Thyroid gland (tissue), 4 donors: ENCODE results near the gene CBLN1.

Experiments used
- CTCF ChIP-seq, 6 experiments: fragments of 200-600 bp in 3 of 6; fragments of 450-650 bp in 3 of 6; sonication (generic) in 3 of 6; IDR thresholded peaks; one replicate each; pipeline ENCODE4 v1.5.1; 2016 to 2019; ENCODE audit warnings: antibody characterized with exemption in 6 of 6, mild to moderate bottlenecking in 2 of 6, inconsistent platforms in 1 of 6, moderate library complexity in 1 of 6
- POLR2A ChIP-seq, 2 donors: fragments of 450-650 bp; IDR thresholded peaks; one replicate each; pipeline ENCODE4 v1.6.1; 2017; ENCODE audit warnings: antibody characterized with exemption in 2 of 2, mild to moderate bottlenecking in 2 of 2, moderate library complexity in 1 of 2

- TF ChIP-seq CTCF (IDR thresholded peaks at IDR 0.05) (no peak), POLR2A (IDR thresholded peaks at IDR 0.05) (no peak)
Measured at GRCh38 chr16:49281480-49281842, at the start of gene CBLN1.
